Measurements from ENCODE around the gene STK32C.

- TF ChIP-seq GLIS3 (CRISPR knock-in tag; IDR thresholded peaks at IDR 0.05) (no peak), BACH2 (CRISPR knock-in tag; IDR thresholded peaks at IDR 0.05; ENCODE audit: borderline replicate concordance) (no peak), ZFP3 (CRISPR knock-in tag; IDR thresholded peaks at IDR 0.05) (no peak), ZFP30 (CRISPR knock-in tag; IDR thresholded peaks at IDR 0.05) (no peak), PPARA (CRISPR knock-in tag; IDR thresholded peaks at IDR 0.05; ENCODE audit: borderline replicate concordance) (no peak), ARNTL (CRISPR knock-in tag; IDR thresholded peaks at IDR 0.05; ENCODE audit: borderline replicate concordance, low read depth) (no peak), TOX (CRISPR knock-in tag; IDR thresholded peaks at IDR 0.05; ENCODE audit: borderline replicate concordance) (no peak), POU6F1 (CRISPR knock-in tag; IDR thresholded peaks at IDR 0.05; ENCODE audit: borderline replicate concordance, low read depth) (no peak), RARB (CRISPR knock-in tag; IDR thresholded peaks at IDR 0.05) (no peak), CSDC2 (CRISPR knock-in tag; IDR thresholded peaks at IDR 0.05) (no peak), CREB5 (CRISPR knock-in tag; IDR thresholded peaks at IDR 0.05; ENCODE audit: low read depth) (no peak), ZNF565 (CRISPR knock-in tag; conservative IDR thresholded peaks at IDR 0.05; ENCODE audit: low read depth) (no peak), TCF4 (CRISPR knock-in tag; IDR thresholded peaks at IDR 0.05; ENCODE audit: borderline replicate concordance) (no peak), OSR1 (CRISPR knock-in tag; IDR thresholded peaks at IDR 0.05) (no peak)
Measured at GRCh38 chr10:132303361-132304115, 4.2 kb downstream of the STK32C start.

All from SK-N-SH treated with all-trans-retinoic acid at 6 μM for 48 hours (cell line).